Measurements from ENCODE around the gene CEP89.

GRCh38 chr19:32935629-32936028 lies 36.1 kb downstream of the CEP89 start:
- TF ChIP-seq POLR2A (IDR thresholded peaks at IDR 0.05), result no peak
- no peak for TF ChIP-seq POLR2AphosphoS5 (IDR thresholded peaks at IDR 0.05)
